ENCODE results near the gene WDR11. TPM values are rescaled to one million over a fixed set of nuclear protein-coding genes. Genes with fewer than 3 reads are reported as not detected.

The WDR11 gene
- total and polyA plus RNA-seq, 9 of the 15 experiments (the other 6 are each of a cell fraction or from before 2014, with no cell fraction given): 12.4 to 50.7 (median 23.6) TPM

DNA sequence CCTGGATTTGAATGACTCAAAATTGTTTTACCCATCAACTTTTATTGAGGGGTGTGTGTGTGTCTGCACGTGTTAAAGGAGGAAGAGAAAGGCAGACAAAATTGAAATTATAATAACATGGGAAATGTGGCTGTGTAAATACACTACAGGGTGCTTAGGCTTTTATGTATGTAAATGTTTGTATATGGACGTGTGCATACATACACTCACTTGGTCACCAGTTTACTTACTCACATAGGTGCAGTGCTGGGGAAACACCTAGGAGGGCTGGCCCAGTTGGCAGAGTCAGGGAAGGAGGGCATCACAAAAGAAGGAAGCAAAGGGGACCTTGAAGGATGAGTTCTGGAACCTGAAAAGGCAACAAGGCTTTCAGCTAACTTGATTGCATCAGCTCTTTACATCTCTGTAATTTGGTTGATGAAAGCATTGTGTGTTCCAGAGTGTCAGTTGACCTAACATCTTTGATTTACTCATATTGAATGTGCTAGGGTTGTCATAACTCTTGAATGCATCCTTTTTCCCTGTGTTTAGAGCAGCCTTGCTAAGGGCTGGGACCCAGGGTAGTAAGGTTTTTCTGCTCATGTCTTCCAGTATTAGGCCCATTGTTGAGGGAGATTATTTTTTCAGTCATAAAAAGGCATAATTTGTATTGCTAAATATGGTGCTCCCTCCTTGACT lies 10.2 kb downstream of the WDR11 start:
- Histone ChIP-seq H3K4me1 (replicated peaks in 1 of 2; ENCODE audit: control insufficient read depth in 2 of 2, insufficient read depth in 2 of 2, low read length in 2 of 2) (no peaks in the 10 kb centered on the region), H3K79me2 (ENCODE audit: control insufficient read depth, insufficient read depth, low read length) (no peaks in the 10 kb centered on the region), H3K4me2 (ENCODE audit: insufficient read depth, low read length) (no peak overlapping the region), H3K36me3 (ENCODE audit: control insufficient read depth, insufficient read depth, low read length) (peaks cover 53% of the 10 kb centered on the region; the same call in 2 of the 3 replicates), H3K27ac (ENCODE audit: extremely low read depth, low read depth, low read length) (no peak overlapping the region), H3K4me3 (no peak overlapping the region), H3K9ac (ENCODE audit: insufficient read depth in 1 of 2, low read depth in 2 of 2, low read length in 2 of 2) (no peak overlapping the region), H3K27me3 (ENCODE audit: control insufficient read depth in 2 of 2, insufficient read depth in 2 of 2, low read length in 2 of 2) (no peaks in the 10 kb centered on the region), H4K20me1 (replicated peaks; ENCODE audit: control insufficient read depth, insufficient read depth, low read length) (no peaks in the 10 kb centered on the region), H3K9me1 (ENCODE audit: control insufficient read depth, insufficient read depth, low read length) (no peaks in the 10 kb centered on the region), H2AFZ (ENCODE audit: low read depth, low read length) (no peak overlapping the region), H3K9me3 (replicated peaks; ENCODE audit: control insufficient read depth, insufficient read depth, low read depth, low read length) (no peaks in the 10 kb centered on the region)
- no peak for ATAC-seq
- no peak for FAIRE-seq
- TF ChIP-seq CC2D1A (IDR thresholded peaks at IDR 0.05): no peak
- no peak for TF ChIP-seq RCOR1 (IDR thresholded peaks at IDR 0.05; ENCODE audit: borderline replicate concordance in 1 of 2, low read depth in 2 of 2, low read length in 2 of 2)
- BruUV-seq (replicated peaks): no TSS peak
- POLR2A ChIA-PET: interaction anchor here (0.9 kb wide), 1 partner anchor 35 kb away, joined by 3 read pairs; no protein-coding TSS in a partner anchor
- no peak for DNase-seq (ENCODE audit: extremely low read depth in 1 of 4, low spot score in 3 of 4)
- in situ Hi-C loops (cut with MboI) (no loop called here), intact Hi-C loops (cut with micrococcal nuclease) (no loop called here)
- CTCF ChIA-PET (ENCODE audit: low intra/inter-chr PET ratio): no interaction called here
- WGBS (ENCODE audit: insufficient coverage, low coverage, missing lambda C conversion rate): 45% methylated on average over 2 of the region's 2 CpGs

DNA sequence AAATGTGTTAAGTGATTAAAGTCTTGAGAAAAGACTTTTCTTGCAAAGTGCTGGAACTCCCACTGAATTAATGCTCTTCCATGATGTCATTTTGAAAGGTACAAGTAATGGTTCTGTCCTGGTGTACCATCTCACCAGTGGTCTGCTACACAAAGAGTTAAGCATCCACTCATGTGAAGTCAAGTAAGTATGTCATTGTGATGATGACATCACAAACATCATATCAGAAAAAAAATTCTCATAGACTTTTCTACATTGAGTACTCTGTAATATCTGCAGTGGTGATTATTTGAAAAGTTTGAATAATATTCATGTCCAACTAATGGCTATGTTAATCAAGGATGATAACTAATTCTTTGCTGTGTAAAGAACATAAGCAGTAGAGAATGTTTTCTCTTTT lies 22.6 kb downstream of the WDR11 start:
- Histone ChIP-seq H3K9me3 (replicated peaks; ENCODE audit: control insufficient read depth, insufficient read depth, low read depth, low read length) (no peaks in the 10 kb centered on the region), H3K36me3 (ENCODE audit: control insufficient read depth, insufficient read depth, low read length) (peaks cover 36% of the 10 kb centered on the region; the same call in 2 of the 3 replicates), H2AFZ (ENCODE audit: low read depth, low read length) (no peak overlapping the region), H3K27ac (ENCODE audit: extremely low read depth, low read depth, low read length) (no peak overlapping the region), H3K79me2 (ENCODE audit: control insufficient read depth, insufficient read depth, low read length) (no peaks in the 10 kb centered on the region), H3K9me1 (ENCODE audit: control insufficient read depth, insufficient read depth, low read length) (no peaks in the 10 kb centered on the region), H4K20me1 (replicated peaks; ENCODE audit: control insufficient read depth, insufficient read depth, low read length) (no peaks in the 10 kb centered on the region), H3K4me2 (ENCODE audit: insufficient read depth, low read length) (no peak overlapping the region), H3K9ac (ENCODE audit: insufficient read depth in 1 of 2, low read depth in 2 of 2, low read length in 2 of 2) (no peak overlapping the region), H3K4me1 (replicated peaks in 1 of 2; ENCODE audit: control insufficient read depth in 2 of 2, insufficient read depth in 2 of 2, low read length in 2 of 2) (no peaks in the 10 kb centered on the region), H3K27me3 (ENCODE audit: control insufficient read depth in 2 of 2, insufficient read depth in 2 of 2, low read length in 2 of 2) (no peaks in the 10 kb centered on the region), H3K4me3 (no peak overlapping the region)
- ChIA-PET POLR2A (no interaction called here), CTCF (ENCODE audit: low intra/inter-chr PET ratio) (no interaction called here)
- FAIRE-seq (no peak), ATAC-seq (no peak), DNase-seq (ENCODE audit: extremely low read depth in 1 of 4, low spot score in 3 of 4) (no peak)
- intact Hi-C loops (cut with micrococcal nuclease): no loop called here
- TF ChIP-seq, protein P1, sequence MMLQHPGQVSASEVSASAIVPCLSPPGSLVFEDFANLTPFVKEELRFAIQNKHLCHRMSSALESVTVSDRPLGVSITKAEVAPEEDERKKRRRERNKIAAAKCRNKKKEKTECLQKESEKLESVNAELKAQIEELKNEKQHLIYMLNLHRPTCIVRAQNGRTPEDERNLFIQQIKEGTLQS (IDR thresholded peaks at IDR 0.05): peak; percentile 9; the same call in 1 of the 2 replicates
- TF ChIP-seq, protein P1 (CRISPR knock-in tag; conservative IDR thresholded peaks at IDR 0.05): no peak
- no peak for TF ChIP-seq TAL1 (IDR thresholded peaks at IDR 0.05)
- in situ Hi-C loops (cut with MboI): no loop called here
- no TSS peak for BruUV-seq (replicated peaks)

Data from K562 (cell line).